HG02642 (cell line): ENCODE data around the gene ITGA1.
A peak's percentile ranks its signal among the peaks of the same experiment; 100 is the strongest.
"Not testable (repeated sequence)": the region's sequence is repeated elsewhere in the genome, so short reads cannot be mapped to it uniquely, and the experiment has no call there.

ENCODE experiments used
- ATAC-seq: cut with Tn5 transposase; IDR thresholded peaks from one replicate; pipeline ENCODE4 v1.9.1; 2021; ENCODE audit warnings: mild to moderate bottlenecking; ENCODE audit not compliant: unreplicated experiment, poor library complexity

ITGA1 gene

DNA sequence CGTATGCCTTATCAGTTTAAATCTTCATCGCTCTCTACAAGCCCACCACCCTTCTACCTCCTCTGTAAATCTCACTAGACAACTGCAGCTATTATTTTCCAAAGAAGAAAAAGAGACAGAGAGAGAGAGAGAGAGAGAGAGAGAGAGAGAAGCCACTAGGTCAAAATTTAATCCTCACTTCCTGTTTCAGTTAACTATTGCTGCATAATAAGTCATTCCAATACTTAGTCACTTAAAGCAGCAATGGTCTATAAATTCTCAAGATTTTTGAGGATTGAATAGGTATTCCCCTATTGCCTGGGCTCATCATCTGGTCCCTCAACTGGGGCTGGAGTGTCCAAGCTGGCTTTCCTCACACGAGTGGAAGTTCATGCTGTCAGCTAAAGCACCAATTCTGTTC is 68.8 kb downstream of the ITGA1 start:
- ATAC-seq: peak; percentile 92

DNA sequence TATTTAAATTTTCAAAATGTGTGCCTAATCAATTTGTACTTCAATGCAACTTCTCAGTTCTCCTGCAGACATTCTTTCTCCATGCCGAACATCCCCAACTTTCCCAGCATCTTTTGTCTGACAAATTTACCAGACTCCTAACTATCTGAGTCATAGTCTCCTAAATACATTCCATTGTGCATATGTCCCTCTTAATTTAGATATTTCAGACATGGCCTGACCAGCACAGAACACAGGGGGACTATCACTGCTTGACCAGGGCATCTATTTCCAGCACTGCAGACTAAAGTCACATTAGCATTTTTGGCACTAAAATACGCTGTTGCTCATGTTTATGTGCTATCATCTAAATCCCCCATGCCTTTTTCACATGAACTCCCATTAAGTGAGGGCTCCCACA is 71.9 kb downstream of the ITGA1 start:
- no peak for ATAC-seq

DNA sequence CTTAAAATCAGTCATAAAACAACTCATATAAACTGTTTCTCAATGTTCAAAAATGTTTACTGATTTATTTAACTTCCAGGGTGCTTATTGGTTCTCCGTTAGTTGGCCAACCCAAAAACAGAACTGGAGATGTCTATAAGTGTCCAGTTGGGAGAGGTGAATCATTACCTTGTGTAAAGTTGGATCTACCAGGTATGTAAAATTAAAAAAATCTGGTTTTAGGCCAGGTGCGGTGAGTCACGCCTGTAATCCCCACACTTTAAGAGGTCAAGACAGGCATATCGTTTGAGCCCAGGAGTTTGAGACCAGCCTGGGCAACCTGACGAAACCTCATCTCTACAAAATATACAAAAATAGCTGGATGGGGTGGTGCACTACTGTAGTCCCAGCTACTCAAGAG is 73.7 kb downstream of the ITGA1 start:
- ATAC-seq: no peak

DNA sequence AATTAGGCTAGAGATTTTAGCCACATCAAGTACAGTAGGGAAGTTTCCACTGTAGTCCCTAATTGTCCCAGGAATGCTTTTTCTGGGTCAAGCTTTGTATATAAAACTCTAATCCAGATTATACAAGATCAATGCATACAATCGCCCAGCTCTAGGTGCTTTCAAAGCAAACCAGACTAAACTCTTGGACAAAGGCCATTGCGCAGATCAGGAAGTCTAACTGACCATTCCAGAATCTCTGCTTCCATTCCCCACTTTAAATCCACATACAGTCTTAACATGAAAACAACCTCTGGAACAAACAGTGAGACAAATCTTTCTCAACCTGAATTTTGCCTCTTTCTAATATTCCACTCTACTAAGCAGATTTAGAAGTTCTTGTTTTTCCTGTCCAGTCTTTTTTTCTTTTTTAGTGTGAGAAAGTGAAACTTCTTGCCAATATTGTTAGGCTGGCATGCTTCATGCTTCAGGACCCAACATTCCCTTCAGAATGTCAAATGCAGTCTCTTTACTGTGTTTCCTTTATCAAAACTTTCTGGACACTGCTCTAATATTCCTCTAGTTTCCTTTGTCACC is 76.1 kb downstream of the ITGA1 start:
- ATAC-seq: no peak

DNA sequence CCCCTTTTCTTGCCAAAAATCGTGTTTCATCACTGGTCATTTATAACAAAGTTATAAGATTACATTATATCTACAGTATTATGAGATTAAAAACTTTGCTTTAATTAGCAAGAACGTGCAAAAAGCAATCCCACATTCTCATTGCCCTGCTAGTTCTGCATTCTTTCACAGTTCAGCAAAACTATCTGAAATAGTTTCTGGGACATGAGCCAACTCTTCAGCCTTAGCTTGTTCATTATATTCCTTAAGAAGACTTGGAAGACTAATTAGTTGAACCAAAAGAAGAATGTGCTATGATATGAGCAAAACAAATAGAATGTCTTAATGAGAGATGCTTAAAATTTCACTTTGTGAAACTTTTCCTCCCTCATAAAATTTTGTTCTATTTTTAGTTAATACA is 76.7 kb downstream of the ITGA1 start:
- no peak for ATAC-seq

DNA sequence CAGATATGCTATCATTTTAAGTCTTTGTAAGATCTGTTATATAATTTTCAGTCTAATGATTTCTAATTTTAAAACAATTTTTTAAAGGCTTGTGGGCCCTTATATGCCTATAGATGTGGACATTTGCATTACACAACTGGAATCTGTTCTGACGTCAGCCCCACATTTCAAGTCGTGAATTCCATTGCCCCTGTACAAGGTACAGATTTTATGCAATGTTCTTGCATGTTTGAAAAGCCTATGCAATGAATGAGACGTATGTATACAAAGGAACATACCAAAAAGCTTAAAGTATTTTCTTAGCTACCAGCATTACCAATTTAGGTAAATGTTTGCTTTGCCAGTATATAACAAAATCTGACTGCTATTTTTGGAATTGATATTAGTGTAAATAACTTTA is 77.2 kb downstream of the ITGA1 start:
- ATAC-seq: no peak

DNA sequence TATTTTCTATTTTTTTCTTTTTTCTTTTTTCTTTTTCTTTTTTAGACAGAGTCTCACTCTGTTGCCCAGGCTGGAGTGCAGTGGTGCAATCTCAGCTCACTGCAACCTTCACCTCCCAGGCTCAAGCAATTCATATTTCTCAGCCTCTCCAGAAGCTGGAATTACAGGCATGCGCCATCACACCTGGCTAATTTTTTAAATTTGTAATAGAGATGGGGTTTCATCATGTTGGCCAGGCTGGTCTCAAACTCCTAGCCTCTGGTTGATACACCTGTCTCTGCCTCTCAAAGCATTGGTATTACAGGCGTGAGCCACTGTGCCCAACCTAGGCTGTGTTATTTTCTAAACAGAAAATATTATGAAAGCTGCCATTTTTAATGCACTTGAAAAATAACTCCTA is 78.3 kb downstream of the ITGA1 start:
- ATAC-seq: not testable (repeated sequence)

DNA sequence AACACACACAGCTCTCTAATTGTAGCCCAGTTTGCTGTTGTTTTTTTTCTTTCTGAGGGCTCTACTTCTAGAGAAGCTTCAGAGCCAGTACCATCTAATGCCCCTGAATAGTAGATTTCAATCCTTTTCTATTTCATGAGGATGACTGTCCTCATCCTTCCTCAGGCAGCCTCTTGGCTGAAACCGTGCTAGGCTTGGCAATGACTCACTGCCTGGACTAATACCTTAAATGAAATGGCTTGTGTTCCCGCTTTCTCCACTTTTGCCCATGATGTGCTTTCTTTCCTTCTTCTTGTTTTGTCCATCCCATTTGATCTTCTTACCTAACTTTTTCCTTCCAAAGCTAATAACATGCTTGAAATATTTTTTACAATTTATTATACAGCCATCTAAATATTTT is 80.1 kb downstream of the ITGA1 start:
- ATAC-seq: no peak

DNA sequence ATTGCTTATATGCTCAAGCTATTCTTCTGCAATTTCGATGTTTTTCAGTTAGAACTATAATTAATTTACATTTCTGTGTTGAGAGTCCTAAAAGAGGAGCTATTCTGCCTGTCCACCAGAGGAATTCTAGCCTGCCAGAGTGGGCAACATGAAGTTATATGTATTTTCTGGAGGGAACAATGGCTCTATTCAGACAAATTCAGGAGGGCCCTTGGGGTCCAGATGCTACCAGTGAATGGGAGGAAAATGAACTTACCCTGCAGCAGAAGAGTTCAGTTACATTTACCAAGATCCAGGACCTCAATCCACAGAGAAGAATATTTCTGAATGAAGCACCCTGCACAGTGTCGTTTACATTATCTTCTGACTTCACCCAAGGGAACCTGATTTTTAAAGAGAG is 80.7 kb downstream of the ITGA1 start:
- ATAC-seq: no peak

DNA sequence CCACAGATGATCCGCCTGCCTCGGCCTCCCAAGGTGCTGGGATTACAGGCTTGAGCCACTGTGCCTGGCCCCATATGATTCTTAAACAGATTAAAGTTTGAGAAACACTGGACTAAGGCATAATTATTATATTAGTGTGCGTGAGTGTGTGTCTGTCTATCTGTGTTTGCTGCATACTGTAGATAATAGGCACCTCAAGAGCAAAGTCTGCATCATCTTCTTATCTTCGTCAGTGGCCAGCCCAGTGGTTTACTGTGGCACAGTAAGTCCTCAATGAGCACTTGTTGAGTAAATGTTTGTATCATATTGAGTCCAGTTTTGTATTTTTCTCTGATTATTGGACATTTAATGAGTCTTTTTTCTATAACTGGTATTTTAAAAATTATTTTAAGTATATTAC is 81.7 kb downstream of the ITGA1 start:
- no peak for ATAC-seq

DNA sequence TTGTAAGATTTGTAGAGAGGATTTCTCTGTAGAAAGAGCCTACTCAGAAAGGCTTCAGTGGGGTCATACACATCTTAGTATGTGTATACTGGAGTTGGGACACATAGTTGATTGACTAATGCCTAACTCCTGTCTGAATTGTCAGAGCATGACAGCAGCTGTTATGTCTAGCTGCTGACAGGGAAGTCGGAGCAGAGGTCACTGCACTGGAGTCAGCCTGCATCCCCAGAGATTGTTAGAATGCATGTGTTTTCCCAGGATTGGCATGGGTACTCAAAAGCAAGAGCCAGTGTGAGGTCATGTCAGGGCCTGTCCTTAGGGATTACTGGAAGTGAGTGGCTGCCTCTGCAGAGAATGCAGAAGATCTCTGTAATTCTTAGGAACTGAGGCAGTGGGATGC is 82.7 kb downstream of the ITGA1 start:
- ATAC-seq: no peak

DNA sequence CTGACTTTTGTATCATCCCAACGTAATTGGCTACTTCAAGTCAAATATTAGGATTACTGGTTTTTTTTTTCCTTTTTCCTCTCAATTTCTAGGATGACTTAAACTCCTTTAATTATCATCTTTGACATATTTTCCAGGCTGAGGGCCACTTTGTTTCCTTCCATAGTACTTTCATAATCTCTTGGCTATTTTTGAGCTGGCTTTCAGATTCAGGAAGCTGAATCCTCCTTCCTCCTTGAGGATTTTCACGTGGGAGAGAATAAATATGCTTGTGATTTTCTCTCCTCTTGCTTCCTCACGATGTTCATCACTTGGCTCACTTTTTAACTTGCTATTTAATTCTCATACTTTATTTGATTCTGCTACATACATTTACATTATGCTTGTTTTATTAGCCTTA is 88.1 kb downstream of the ITGA1 start:
- ATAC-seq: no peak

DNA sequence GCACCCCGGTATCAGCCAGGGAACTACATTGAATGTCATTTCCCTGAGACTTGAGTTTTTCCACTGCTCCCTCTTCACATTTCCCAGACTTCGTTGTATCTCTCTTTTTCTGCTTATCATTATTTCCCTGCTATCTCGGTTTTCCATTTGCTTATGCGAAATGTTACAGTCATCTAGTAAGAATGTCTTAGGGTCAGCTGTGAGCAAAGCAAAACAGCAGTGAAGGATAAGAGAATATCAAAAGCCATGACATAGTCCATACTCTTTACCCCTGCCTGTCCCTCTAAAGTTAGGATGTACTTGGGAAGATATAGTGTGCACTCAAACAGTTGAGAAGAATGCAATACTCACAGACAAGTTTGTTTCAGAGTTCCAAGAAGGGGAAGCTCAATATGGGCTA is 88.7 kb downstream of the ITGA1 start:
- no peak for ATAC-seq

DNA sequence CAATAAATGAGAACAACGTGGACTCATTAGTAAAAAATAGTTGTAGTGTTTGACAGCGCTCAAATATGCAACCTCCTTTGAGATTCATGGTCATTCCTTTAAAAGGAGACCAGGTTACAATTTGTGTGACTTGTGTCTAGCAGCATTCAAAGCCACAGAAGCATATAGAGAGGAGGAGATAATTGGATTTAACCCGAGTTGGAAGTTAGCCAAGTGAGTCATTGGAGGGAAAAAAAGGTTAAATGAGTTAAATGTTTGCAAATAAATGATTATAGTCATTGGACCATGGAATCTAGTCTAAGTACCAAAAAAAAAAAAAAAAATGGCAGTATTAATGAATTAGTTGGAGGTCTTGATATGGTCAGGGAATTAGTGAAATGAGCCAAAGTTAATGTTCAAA is 90.9 kb downstream of the ITGA1 start:
- ATAC-seq: no peak

DNA sequence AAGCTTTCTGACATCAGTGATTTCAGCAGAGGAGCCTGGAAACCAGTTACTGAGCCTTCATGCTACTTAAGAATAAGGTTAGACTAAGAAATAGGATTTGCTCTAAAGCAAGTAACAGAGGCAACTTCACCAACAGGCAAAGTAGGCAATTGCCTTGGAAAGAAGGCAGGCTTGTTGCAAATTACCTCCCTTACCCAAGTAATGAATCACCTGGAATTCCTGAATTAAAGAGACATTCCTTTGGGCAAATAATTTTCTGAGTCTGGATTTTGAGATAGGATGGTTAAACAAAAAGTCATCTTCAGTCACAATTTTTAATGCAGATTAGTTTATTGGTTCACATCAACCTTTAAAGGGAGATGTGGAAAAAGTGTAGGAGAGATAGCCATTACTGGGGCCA is 92.8 kb downstream of the ITGA1 start:
- ATAC-seq: no peak

DNA sequence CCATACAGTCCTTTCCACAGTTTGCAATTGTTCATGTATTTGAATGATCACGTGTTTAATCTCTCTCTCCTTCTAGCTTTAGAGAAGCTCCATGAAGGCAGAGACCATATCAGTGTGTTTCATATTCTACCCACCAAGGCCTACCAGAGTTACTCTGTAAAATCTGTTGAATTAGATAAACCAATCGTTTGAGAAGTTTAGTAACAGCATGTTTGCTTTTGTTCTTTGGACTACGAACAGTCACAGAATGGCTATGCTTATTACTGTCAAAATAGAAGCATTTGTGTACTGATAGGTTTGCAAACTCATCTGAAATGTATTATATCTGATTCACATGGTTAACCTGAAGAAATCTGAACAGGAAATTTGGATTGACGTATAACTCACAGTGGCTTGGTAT is 93.8 kb downstream of the ITGA1 start:
- ATAC-seq: no peak

DNA sequence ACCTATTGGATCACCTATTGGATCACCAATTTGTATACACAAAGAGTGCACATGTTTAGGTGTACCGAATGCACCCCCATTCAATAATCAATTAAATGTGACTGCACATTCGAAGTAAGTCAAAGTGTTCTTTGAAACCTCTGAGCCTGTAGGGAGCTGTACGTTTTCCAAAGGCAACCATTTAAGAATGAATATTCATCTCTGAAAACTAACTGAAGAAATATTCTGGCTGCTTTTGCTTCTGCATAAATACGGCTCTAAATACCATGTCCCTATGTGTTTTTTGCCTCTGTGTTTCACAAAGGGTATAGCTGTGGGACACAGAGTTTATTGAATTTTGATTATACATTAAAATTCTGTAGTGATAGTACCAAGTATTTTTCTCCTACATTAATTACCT is 95.4 kb downstream of the ITGA1 start:
- ATAC-seq: no peak

DNA sequence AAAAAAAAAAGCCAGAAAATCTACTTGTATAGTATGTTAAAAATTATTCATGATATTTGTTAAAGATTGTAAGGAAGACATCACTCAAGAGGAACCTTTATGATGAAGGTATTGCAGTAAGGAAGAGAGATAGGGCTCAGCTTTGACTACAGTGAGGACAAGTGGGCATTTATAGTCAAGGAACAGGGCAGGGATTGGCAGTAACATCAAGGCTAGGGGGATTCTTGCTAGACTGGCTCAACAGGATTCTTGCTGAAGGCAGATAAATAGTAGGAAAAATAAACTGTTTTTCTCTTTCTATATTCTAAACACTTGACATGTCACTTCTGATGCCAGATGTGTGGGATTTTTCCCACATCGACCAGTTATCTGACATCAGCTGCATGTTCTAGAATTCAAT is 96.7 kb downstream of the ITGA1 start:
- no peak for ATAC-seq

DNA sequence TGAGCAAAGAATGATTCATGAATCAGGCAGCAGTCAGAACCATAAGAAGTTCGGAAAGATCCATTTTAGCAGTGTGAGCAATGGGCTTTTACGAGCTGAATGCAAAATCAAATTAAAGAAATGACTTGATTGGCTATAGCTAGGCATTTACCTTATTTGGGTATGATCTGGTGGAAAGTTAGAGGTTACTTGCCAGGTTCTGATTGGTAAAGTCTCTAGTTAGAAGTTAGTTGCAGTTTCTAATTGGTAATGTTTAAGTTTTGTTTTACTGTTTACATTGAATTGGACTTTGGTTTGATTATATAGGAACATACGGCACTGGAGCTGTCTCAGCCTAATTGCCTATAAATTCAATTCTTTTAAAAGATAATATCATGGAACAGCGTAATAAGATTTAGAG is 97.9 kb downstream of the ITGA1 start:
- ATAC-seq: no peak

DNA sequence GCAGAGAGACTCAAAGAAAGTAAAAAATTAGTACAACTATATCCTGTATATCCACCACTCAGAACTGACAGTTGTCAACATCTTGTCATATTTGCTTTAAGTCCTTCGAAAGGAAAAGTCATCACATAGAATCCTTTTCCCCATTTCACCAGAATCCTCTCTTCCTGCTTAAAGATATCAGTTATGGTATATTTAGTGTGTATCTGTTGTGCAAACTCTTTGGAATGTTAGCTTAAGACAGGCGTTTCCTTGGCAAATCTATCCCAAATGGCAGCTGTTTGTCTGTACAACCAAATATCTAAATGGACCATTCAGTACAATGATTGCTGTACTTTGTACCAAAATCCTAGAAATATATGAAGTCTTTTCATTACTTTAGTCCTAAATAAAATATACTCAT is 98.5 kb downstream of the ITGA1 start:
- no peak for ATAC-seq

DNA sequence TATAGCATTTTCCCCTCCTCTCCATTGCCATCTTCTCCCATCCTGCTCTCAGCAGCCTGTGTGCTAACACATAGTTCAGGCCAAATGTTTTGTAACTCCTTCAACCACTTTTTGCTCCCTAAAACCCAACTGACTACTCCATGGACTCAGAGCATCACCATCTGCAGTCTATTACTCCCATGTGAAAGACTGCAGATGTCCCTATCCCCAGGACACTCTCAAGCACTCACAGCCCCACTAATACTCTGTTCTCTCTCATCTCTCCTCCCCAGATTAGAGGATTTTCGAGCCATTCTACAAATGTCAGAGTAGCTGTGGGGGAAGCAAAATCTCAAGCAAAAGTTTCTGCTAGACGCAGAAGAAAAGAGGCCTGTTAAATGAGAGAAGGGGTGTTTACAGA is 99.3 kb downstream of the ITGA1 start:
- no peak for ATAC-seq

DNA sequence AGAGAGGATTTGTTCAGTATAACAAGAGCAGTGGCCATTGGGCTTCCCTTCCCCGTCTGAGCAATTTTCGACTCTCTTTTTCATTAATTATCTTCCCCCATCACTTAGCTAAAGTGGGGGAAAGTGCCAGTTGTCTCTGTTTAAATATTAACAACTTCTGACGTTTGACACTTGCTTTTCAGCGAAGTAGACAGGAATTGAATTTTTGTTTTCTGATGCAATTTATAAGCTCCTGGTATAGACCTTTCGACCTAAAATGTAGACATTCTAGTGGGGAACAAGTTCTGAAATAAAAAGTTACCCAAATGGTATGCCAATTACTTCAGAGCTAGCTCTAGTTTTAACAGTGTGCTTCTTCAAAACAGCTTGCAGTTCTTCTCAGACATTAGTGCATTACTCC is 100.6 kb downstream of the ITGA1 start:
- ATAC-seq: no peak

DNA sequence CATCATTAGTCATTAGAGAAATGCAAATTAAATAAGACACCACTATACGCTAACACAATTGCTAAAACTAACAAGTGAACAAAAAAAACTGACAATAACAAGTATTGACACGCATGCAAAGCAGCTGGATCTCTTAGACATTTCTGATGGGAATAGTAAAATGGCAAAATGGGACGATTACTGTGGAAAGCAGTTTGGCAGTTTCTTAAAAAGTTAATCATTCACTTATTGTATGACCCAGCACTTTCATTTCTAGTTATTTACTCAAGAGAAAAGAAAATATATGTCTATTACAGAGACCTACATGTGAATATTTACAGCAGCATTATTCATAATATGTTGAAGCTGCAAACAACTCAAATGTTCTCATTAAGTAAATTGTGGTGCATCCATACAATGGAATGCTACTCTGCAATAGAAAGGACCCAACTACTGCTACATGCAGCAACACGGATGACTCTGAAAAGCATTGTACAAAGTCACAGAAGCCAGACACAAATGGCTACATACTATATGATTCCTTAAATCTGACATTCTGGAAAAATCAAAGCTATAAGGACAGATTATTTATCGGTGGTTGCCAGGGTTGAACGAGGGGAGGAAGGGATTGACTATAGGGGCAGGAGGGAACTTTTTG is 104.6 kb downstream of the ITGA1 start:
- no peak for ATAC-seq
